Neural crest cell (in vitro differentiated cells): ENCODE measurements around the gene FIGLA. TPM values are rescaled to one million over a fixed set of nuclear protein-coding genes. Genes with fewer than 3 reads are reported as not detected.
"Not testable (repeated sequence)": the region's sequence is repeated elsewhere in the genome, so short reads cannot be mapped to it uniquely, and the experiment has no call there.

Experiments
- DNase-seq: peaks from one replicate; pipeline ENCODE4 v3.0.0; 2021; ENCODE audit warnings: low read depth, mixed read lengths, low spot score
- H3K27ac Mint-ChIP-seq: one replicate; pipeline ENCODE4 v1.8.0; 2021; ENCODE audit warnings: mild to moderate bottlenecking, mixed read lengths; ENCODE audit not compliant: unreplicated experiment
- H3K27me3 Mint-ChIP-seq: 2 replicates; pipeline ENCODE4 v1.8.0; 2021; ENCODE audit warnings: low read depth, mild to moderate bottlenecking, mixed read lengths
- H3K36me3 Mint-ChIP-seq: 2 replicates; pipeline ENCODE4 v1.8.0; 2021; ENCODE audit warnings: low read depth, mild to moderate bottlenecking, mixed read lengths
- H3K4me1 Mint-ChIP-seq: 2 replicates; pipeline ENCODE4 v1.8.0; 2021; ENCODE audit warnings: mixed read lengths
- H3K4me3 Mint-ChIP-seq: one replicate; pipeline ENCODE4 v1.8.0; 2021; ENCODE audit warnings: mild to moderate bottlenecking, mixed read lengths
- H3K9me3 Mint-ChIP-seq: 2 replicates; pipeline ENCODE4 v1.8.0; 2021; ENCODE audit warnings: mixed read lengths
- total RNA-seq: library from RNA; stranded (reverse); gene quantifications from 2 replicates; pipeline ENCODE4 v1.2.1, GENCODE V29; 2021
- TF ChIP-seq, protein P1 (sequence below): fragments of 200-600 bp; sonication (generic); conservative IDR thresholded peaks from 2 replicates; pipeline ENCODE4 v1.5.0; 2021; ENCODE audit warnings: antibody characterized with exemption, mild to moderate bottlenecking

The FIGLA gene
- total RNA-seq, 1 donor from 2014 or later, result not detected

GRCh38 chr2:70799706-70800105 lies 9.3 kb upstream of the FIGLA start:
- H3K27me3 Mint-ChIP-seq, result peaks cover 24% of the 10 kb centered on the region
- H3K27ac Mint-ChIP-seq, result no peak overlapping the region
- peaks cover 5% of the 10 kb centered on the region for H3K4me1 Mint-ChIP-seq
- peaks cover 4% of the 10 kb centered on the region for H3K9me3 Mint-ChIP-seq
- TF ChIP-seq, protein P1, sequence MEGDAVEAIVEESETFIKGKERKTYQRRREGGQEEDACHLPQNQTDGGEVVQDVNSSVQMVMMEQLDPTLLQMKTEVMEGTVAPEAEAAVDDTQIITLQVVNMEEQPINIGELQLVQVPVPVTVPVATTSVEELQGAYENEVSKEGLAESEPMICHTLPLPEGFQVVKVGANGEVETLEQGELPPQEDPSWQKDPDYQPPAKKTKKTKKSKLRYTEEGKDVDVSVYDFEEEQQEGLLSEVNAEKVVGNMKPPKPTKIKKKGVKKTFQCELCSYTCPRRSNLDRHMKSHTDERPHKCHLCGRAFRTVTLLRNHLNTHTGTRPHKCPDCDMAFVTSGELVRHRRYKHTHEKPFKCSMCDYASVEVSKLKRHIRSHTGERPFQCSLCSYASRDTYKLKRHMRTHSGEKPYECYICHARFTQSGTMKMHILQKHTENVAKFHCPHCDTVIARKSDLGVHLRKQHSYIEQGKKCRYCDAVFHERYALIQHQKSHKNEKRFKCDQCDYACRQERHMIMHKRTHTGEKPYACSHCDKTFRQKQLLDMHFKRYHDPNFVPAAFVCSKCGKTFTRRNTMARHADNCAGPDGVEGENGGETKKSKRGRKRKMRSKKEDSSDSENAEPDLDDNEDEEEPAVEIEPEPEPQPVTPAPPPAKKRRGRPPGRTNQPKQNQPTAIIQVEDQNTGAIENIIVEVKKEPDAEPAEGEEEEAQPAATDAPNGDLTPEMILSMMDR, result no peak
- peaks cover 2% of the 10 kb centered on the region for H3K36me3 Mint-ChIP-seq
- DNase-seq, result no peak
- H3K4me3 Mint-ChIP-seq, result no peak overlapping the region

- H3K27me3 Mint-ChIP-seq, result peaks cover 34% of the 10 kb centered on the region
- not testable (repeated sequence) for H3K27ac Mint-ChIP-seq
Observed at GRCh38 chr2:70797996-70798395, 7.6 kb upstream of the FIGLA start.

DNA sequence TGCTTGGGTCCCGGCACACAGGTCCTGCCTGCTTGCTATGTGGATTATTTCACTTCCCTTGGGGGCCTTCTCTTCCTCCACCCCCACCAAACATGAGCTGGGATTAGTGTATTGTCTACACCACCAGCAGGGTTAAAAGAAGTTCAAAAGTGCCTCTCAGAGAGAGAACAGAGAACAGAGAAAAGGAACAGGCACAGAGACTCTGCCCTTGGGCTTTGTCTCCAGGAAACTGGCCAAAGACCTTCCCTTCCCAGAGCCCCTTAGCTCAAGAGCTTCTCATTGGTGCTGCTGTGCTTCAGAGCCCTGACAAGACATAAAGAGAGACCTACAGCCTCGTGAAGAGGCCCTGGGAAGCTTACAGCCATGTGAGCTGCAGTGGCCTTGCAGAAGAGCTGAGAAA lies 7.1 kb upstream of the FIGLA start:
- Mint-ChIP-seq H3K4me3 (no peak overlapping the region), H3K27me3 (peaks cover 36% of the 10 kb centered on the region), H3K27ac (no peak overlapping the region), H3K4me1 (peaks cover 5% of the 10 kb centered on the region), H3K9me3 (peaks cover 8% of the 10 kb centered on the region), H3K36me3 (peaks cover 2% of the 10 kb centered on the region)
- TF ChIP-seq, protein P1, result no peak
- no peak for DNase-seq

More at GRCh38 chr2:70797996-70798395, 7.6 kb upstream of the FIGLA start:
- not testable (repeated sequence) for H3K4me1 Mint-ChIP-seq, H3K9me3 Mint-ChIP-seq, H3K4me3 Mint-ChIP-seq, DNase-seq, H3K36me3 Mint-ChIP-seq

DNA sequence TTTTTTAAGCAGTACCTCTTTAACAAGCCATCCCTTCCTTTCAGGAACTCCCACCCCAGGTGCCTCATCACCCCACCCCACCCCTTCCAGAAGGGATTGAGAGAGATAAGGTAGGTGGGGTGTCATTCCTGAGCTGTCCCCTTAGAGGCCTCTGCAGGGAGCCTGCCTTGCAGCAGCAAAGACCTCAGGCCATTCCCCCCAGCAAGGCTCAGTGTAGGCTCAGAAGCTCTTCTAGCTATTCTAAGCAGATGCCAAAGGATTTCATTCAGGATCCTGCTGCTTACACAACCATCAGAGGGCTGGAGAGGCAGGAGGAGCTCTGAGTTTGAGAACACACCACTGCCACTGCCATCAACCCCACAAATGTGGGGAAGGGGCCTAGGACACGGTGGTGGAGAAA lies 5.8 kb upstream of the FIGLA start:
- Mint-ChIP-seq H3K36me3 (peaks cover 5% of the 10 kb centered on the region), H3K27me3 (peaks cover 47% of the 10 kb centered on the region), H3K4me1 (peaks cover 5% of the 10 kb centered on the region), H3K9me3 (peaks cover 8% of the 10 kb centered on the region), H3K4me3 (no peak overlapping the region), H3K27ac (no peak overlapping the region)
- DNase-seq, result no peak
- TF ChIP-seq, protein P1, result no peak

- H3K27ac Mint-ChIP-seq, result no peak overlapping the region
- H3K4me1 Mint-ChIP-seq, result peaks cover 5% of the 10 kb centered on the region
- TF ChIP-seq, protein P1, result no peak
- peaks cover 8% of the 10 kb centered on the region for H3K9me3 Mint-ChIP-seq
- H3K36me3 Mint-ChIP-seq, result peaks cover 5% of the 10 kb centered on the region
- no peak for DNase-seq
- H3K4me3 Mint-ChIP-seq, result no peak overlapping the region
- H3K27me3 Mint-ChIP-seq, result peaks cover 54% of the 10 kb centered on the region
Observed at GRCh38 chr2:70795164-70795995, 4.9 kb upstream of the FIGLA start.

- peaks cover 5% of the 10 kb centered on the region for H3K9me3 Mint-ChIP-seq
- no peak for DNase-seq
- TF ChIP-seq, protein P1, result no peak
- peaks cover 11% of the 10 kb centered on the region for H3K4me1 Mint-ChIP-seq
- no peak overlapping the region for H3K27ac Mint-ChIP-seq
- H3K27me3 Mint-ChIP-seq, result peaks cover 64% of the 10 kb centered on the region
- peaks cover 3% of the 10 kb centered on the region for H3K36me3 Mint-ChIP-seq
- H3K4me3 Mint-ChIP-seq, result no peak overlapping the region
Observed at GRCh38 chr2:70793450-70793849, 3.0 kb upstream of the FIGLA start.
